Endothelial cell of hepatic sinusoid (primary cell): ENCODE results near the gene CD164L2.

Experiments
- in situ Hi-C: cut with HindIII; loops from 2 replicates; pipeline ENCODE4 v1.10.0; 2017; ENCODE audit warnings: low sequenced_read_pairs

The CD164L2 gene

DNA sequence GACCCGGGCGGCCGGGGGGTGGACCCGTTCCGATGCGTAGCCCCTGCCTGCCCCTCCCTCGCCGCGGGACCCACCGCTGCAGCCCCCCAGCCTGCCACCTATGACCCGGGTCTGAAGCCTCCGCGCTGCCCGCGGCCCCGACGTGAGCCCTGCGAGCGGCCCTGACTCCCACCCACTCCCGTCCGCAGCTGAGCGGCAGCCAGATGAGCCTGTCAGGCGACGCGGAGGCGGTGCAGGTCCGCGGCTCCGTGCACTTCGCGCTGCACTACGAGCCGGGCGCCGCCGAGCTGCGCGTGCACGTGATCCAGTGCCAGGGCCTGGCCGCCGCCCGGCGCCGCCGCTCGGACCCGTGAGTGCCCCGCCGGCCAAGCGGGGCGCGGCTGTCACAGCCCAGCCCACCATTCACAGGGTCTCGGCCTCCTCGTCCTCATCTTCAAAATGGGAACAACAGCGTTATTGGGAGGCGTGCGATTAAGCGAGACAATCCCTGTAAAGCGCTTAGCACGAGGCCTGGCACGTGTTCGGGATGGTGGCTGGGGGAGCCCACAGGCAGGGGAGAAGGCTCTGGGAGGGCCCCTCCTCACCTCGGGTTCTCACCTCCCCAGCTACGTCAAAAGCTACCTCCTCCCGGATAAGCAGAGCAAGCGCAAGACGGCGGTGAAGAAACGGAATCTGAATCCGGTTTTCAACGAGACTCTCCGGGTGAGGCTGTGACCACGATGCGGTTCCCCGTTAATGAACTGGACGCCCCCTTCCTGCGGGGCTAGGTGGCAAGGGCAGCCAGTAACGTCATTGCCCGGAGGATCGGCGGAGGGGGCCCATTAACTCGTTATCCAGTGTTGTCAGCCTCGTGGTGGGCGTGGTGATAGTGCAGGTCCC, 33.1 kb downstream of the CD164L2 start:
- in situ Hi-C loops, result no loop called here

GRCh38 chr1:27348861-27349783, 34.0 kb downstream of the CD164L2 start:
- in situ Hi-C loops, result no loop called here

GRCh38 chr1:27346991-27347624, 36.0 kb downstream of the CD164L2 start:
- in situ Hi-C loops, result no loop called here

GRCh38 chr1:27346357-27346756, 36.8 kb downstream of the CD164L2 start:
- in situ Hi-C loops, result no loop called here

- in situ Hi-C loops, result no loop called here
Observed at GRCh38 chr1:27345272-27345671, 37.9 kb downstream of the CD164L2 start.

DNA sequence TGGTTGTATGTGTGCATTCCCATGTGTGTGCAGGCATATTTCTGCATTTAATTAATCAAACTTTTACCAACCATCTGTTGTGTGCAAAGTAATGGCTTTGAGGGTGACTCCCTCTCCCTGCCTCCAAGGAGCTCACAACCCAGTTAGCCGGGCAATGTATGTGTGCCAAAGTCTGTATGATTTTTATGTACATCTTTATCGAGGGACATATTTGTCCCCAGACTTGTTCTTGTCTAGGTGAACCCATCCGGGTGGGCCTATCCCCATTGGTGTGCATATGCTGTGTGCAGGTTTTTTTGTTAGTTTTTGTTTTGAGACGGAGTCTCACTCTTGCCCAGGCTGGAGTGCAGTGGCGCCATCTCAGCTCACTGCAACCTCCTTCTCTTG, 39.5 kb downstream of the CD164L2 start:
- in situ Hi-C loops, result no loop called here

- in situ Hi-C loops, result no loop called here
Observed at GRCh38 chr1:27342778-27343638, 40.1 kb downstream of the CD164L2 start.

DNA sequence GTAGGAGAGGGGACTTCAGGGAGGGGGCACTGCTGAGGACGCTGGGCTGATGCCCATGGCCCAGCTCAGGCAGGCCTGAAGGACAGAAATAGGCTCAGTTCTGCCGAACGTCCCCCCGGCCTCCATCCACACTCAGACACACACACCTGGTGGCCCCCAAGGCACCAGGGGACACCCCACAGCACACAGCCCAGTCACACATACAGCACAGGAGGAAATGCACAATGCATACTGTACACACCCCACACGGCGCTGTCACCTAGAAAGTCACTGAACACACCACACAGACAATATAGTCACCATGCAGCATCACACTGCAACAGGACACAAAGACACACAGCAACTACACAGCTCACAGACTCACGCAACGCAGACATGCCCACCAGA, 40.7 kb downstream of the CD164L2 start:
- in situ Hi-C loops, result no loop called here

DNA sequence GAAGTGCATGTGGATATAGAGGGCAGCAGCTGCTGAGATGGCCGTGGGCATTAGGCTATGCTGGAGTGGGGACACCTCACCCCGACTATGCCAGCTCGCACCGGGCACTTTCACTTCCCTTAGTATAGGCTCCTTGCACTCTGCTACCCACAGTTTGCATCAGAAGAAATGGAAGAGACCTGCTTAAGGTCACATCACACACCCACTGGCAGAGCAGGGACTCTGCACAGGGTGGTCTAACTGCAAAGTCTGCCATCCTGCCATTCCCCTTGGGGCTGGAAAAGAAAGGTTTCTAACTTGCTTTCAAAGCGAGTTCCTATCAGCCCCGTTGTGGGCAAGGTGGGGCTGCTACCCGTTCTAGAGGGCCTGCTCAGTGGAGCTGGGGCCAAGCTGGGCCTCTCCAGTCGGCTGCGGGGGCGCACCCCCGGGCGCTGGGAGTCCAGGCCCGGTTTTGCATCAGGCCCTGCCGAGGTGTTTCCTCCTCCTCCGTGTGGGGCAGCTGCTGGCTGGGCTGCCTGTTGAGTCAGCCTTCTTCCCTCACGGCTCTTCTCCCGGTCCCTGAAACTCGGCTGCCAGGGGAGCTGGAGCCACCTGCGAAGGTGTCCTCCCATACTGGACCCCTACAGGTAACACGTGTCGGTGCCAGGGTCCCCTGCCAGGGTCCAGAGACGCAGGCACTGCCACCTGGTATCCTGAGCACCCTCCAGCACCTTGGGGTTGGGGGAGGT, 41.4 kb downstream of the CD164L2 start, which contains the start of gene SYTL1:
Gene SYTL1 (plus strand): TSS at position 498 of the 728 bp plus-strand sequence. CDS start 3,313 bp downstream, outside the sequence.
- in situ Hi-C loops, result no loop called here

- in situ Hi-C loops, result loop anchor here (5.0 kb wide), 1 partner anchor 58 kb away; no protein-coding TSS in a partner anchor
Observed at GRCh38 chr1:27339213-27339612, 43.9 kb downstream of the CD164L2 start.

GRCh38 chr1:27338751-27339150, 44.4 kb downstream of the CD164L2 start:
- in situ Hi-C loops, result loop anchor here (5.0 kb wide), 1 partner anchor 59 kb away; no protein-coding TSS in a partner anchor

DNA sequence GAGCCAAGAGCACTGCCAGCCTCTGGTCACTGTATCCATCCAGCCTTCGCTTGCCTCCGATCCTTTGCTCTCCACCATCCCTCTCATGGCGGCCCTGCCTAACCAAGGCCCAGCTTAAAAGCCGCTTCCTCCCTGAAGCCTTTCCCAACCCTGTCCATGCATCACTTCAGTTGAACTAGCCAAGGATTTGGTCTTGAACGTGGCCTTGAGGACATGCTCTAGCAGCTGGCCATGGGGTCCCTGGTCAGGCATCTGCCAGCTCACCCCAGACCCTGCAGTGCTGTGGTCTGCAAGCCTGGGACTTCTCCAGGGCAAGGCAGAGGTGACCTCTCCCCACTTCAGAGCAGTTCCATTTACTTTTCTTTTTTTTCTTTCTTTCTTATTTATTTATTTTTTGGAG, 46.4 kb downstream of the CD164L2 start:
- in situ Hi-C loops, result loop anchor here (5.0 kb wide), 1 partner anchor 61 kb away; no protein-coding TSS in a partner anchor

- in situ Hi-C loops, result loop anchor here (5.0 kb wide), 1 partner anchor 62 kb away; no protein-coding TSS in a partner anchor
Observed at GRCh38 chr1:27335506-27336422, 47.4 kb downstream of the CD164L2 start.

DNA sequence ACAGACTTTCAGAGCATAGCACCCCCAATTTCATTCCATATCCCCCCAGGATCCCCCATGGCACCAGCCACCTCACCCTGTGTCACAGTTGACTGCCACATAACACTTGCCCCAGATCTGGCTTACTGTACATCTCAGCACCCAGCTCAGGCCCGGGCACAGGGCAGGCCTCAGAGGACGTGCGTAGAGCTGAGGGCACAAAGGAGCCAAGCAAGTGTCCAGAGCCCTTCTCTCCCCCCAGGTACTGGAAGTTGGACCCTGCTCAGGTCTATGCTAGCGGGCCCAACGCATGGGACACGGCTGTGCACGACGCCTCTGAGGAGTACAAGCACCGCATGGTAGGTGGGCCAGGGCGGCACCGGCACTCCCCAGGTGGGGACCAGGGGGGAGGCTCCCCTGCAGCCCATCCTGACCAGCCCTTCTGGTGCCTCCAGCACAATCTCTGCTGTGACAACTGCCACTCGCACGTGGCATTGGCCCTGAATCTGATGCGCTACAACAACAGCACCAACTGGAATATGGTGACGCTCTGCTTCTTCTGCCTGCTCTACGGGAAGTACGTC, 49.3 kb downstream of the CD164L2 start:
- in situ Hi-C loops, result no loop called here

DNA sequence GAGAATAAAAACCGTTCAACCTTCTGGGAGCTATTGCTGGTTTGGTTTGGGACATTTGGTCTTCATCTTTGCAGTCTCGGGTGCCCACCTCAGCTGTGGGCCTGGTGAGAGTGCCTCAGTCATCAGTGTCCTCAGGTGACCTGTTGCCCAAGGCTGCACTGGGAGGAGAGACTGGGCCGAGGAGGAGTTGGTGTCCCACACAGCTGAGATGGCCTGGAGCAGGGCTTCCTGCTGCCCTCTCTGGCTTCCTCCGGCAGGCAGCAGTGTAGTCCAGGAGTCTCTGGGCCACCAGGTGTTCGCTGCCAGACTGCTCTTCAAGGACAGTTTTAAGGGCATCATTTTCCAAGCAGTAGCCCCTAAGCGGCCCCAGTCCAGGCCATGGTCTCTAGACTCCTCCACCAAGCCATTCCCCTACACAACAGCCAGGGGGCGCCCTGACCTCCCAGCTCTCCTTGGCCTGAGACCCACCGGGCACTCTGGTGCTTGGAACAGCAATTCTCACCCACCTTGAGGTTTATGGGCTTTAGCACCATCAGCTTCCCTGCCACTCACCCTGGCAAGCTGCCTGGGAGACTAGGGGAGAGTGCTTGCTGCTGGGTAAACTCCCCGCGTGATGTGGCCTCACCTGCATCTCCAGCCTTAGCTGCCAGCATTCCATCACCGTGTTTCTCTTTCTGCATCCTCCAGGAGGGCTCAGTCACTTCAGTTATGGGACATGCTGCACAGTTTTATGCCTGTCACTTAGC, 50.4 kb downstream of the CD164L2 start:
- in situ Hi-C loops, result no loop called here

- in situ Hi-C loops, result no loop called here
Observed at GRCh38 chr1:27331922-27332321, 51.2 kb downstream of the CD164L2 start.

DNA sequence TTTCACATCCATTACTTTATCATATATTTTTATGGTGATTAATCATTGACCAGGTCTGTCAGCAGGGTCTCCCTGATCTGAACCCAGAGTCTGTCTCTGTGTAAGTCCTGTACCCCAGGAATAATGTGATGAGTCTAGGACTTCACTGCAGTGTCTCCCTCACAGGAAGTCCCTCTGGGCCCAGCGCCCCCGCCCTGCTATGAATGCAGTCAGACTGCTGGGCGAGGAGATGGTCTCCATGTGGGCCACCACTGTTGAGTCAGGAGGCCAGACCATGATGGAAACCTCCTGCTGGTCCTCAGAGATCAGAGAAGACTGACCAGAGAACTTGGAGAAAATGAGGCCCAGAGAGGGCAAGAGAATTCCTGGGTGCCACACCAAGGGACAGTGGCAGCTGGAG, 51.7 kb downstream of the CD164L2 start:
- in situ Hi-C loops, result no loop called here
